Stimulated activated CD8-positive, alpha-beta memory T cell treated with anti-CD3 and anti-CD28 coated beads, Interleukin-12 subunit alpha, Interleukin-12 subunit beta, amount 100 ng/mL, for 1 hour (primary cell): Measurements from ENCODE around the gene RHCG.

ENCODE experiments used
- DNase-seq: peaks from one replicate; pipeline ENCODE4 v3.0.0-alpha.2; 2020; ENCODE audit warnings: low read depth

RHCG gene

DNA sequence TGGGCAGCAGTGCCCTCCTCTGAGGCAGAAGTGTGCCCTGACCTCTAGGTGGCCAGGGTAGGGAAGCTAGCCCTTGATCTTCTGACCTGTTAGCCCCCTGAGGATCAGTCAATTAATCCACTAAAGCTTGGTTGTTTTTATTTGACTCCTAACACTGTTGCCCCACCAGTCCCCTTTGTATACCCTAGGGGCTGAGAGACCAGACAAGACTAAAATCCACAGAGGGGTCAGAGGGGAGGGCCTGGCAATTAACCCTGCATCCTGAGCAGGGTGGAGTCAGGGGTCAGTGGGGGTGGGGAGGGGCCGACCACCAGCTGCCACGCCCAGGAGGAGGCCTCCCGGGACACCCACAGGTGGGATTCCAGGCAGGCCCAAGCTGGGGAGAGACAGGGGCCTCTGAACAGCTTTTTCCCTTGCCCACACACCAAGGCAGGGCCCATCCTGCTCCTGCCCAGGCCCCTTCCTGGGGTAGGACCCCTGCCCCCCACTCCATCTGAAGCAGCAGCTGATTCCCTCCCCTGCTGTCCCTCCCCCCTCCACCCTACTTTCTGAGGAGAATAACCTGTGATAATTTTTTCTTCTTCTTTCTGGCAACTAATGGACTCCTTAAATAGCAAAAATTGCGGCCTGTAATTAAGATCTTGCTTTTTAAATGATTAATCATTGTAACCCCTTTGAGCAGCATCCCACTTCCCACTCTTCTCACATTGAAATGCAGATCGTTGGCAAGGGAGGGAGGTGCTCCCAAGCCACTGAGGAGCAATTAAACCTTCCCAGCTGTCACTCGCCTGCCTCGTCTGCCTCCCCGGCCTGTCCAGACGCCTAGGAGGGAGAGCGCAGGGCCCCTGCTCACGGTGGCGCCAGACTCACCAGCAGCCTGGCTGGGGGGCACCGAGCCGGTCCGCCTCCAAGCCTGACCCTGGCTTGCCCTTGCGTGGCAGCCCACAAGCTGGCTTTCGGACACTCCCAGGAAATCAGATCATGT is 51.9 kb downstream of the RHCG start:
- no peak for DNase-seq

DNA sequence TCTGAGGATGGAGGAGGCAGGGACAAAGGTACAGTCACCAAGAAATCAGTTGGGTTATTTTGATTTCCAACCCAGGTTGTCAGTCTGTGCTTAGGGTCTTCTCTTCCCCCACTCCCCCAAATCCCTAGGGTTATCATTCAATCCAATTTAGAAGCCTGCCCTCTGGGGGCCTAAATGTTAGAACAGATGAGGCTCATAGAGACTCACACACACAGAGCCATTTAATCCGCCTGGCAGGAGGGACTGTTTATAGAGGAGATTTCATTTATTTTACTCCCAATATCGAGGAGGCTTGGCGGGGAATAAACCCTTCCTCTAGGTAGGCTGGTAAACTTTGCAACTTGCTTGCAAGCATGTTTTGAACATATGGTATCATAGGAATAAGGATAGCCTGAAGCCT is 52.8 kb downstream of the RHCG start:
- no peak for DNase-seq

DNA sequence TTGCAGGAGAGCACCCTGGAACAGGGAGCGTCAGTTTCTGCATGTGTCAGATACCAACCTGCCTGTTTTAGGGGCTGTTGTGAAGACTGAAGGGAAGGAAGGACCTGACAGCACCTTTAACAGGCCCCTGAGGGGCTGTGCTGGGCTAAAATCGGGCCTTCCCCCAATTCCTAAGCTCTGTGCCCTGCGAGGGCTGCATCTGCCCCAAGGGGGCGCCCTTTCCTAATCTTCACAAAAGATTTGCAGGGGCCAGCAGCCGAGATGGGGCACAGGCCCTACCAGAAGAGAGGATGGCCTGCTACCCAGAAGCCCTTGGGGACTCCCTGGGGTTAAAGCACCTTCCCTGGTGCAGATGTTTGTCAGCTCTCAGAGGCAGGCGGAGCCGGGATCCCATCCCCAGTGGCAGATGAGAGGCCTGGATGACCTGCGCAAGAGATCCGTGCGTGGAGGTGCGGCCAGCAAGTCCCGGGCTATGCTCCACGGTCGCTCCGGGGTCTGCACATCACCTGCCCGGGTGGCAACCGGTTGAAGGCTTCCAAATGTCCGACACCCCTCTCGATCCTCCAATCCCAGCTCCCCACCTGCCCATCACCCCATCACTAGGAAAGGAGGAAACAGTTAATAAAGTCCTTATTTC is 53.6 kb downstream of the RHCG start:
- DNase-seq, result no peak

DNA sequence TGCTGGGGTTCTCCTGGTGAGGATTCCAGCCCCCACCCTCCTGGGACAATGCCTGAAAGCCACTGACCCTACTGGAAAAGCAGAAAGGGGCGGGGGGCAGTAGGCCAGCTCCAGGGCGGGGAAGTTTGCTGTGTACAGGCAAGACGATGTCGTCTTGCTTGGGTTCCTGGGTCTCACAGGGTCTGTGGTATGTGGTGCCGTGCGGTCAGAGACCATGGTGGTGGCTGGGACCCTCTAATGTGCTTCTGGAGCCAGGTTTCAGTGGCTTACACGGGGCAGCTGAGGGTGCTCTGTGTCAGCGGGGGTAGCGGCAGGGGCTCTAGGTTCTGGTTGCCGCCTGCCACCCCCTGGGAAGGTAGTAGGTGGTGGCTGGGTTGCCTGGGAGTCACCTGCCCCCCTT is 54.2 kb downstream of the RHCG start:
- DNase-seq, result no peak

DNA sequence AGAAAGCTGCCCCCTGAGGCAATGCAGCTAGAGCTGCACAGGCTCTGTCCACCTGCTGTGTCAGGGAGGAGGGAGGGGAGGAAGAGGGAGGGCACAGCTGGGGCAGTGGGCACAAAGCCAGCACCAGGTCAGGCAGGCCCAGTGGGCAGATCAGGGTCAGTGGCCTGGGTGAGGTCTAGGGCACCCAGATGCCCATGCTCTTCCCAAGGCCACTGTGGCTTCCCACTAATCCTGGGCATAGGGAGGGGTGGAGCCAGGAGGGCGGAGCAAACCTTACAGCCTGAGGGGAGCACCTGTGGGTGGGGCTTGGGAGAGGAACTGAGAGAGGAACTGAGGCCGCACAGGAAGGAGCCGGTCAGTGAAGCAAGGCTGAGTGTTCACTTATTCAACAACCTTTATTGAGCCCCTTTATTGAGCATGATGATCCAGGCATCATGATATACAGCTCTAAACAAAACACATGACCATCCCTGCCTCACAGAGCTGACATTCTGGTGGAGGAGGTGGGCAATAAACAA is 55.0 kb downstream of the RHCG start:
- DNase-seq, result no peak

DNA sequence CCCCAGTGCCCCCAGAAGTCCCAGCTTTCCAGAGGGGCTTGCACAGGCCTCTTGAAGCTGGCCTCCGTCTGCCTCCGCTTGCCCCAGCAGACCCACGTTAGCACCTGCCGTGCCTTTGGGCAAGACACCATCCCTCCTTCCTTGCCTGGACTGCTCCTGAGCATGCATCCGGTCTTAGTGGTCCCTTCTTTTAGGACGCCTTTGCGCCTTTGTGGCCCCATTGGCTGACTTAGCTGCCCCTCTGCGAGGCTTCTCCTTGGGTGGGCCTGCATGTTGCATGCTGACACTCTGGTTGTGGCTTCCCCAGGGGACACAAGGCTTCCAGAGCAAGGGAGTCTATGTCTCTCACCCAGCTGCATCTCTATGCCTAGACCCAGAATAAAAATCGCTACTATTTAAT is 56.6 kb downstream of the RHCG start:
- DNase-seq, result no peak

DNA sequence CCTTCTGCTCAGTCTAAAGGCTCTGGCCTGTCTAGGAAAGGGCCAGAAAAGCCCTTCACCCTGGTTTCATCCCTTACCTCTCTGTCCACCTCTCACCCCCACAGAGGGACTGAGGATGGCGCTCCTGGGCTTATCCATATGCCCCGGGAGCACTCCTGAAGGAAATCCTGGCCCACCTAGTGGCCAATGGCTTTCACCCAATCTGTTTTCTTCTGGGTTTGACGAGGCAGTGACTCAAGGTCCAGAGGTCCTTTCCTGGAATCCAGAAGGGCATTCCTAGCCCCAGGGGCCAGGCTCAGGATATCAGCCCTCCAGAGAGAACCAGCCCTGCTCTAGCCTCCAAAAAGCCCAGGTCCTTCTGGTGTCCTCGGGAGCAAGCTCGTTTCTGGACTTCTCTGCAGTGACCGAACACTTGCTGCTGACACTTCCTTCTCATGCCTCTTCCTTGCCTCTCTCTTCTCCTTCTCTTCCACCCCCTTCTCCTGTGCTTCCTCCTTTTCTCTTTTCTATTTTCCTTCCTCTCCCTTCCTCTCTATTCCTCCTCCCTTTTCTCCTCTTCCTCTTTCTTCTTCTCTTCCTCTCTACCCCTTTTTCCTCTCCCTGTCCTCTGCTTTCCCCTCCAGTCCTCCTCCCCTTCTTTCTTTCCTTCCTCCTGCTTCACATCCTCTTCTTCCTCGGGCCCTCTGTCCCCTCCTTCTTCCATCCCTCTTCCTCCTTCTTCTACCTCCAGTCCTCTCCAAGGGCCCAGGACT is 59.6 kb downstream of the RHCG start:
- DNase-seq, result no peak

DNA sequence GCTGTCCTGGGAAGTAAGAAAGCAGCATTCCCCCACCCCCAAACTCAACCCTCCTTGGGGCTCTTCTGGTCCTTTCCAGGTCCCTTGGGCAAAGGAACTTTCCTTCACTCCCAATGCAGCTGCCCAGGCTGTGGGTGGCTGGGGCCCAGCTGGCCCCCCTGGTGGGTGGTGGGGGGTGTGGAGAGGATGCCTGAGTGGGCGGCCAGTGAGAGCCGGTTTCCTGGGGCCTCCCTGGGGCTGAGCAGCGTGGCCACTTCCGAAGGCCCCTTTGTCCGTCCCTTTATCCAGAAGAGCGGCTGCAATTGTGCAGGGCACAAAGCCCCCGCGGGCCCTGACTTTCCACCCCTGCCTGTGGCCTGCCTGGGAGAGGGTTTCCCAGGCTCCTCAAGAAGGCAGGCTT is 61.0 kb downstream of the RHCG start:
- no peak for DNase-seq

GRCh38 chr15:89433686-89434085 is 62.7 kb downstream of the RHCG start:
- no peak for DNase-seq

- peak; percentile 85 for DNase-seq
Measured at GRCh38 chr15:89430530-89431341, 65.6 kb downstream of the RHCG start.

DNA sequence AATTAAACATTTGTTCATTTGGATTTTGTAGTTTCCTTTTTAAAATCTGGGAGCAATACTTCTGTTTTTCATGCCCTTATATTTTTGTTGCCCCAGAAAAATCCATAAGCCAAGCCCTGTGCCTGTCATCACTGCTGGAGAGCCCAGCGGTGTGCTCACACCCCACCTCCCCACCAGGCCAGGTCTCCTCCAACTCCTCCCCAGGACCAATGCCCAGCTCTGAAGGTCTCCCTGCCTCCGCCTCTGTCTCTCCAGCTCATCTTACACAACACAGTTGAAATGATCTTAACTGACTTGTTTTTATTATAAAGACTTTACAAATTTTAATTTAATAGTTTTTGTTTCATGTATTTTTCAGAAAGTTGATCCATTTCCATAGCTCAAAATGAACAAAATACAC is 66.4 kb downstream of the RHCG start:
- no peak for DNase-seq

GRCh38 chr15:89429023-89429422 is 67.4 kb downstream of the RHCG start:
- no peak for DNase-seq

- DNase-seq, result no peak
Measured at GRCh38 chr15:89428246-89428645, 68.1 kb downstream of the RHCG start.

- DNase-seq, result no peak
Measured at GRCh38 chr15:89426500-89426899, 69.9 kb downstream of the RHCG start.

- no peak for DNase-seq
Measured at GRCh38 chr15:89423981-89424380, 72.4 kb downstream of the RHCG start.
